HepG2 (cell line): ENCODE data around the gene PARS2.

ENCODE experiments used
- ATF5 ChIP-seq: sonication (generic); formaldehyde crosslinking; IDR thresholded peaks from 2 replicates; pipeline ENCODE4 v1.4.0; 2020; ENCODE audit warnings: mild to moderate bottlenecking, low read depth, missing genetic modification reagents
- CTCF ChIP-seq: sonication (generic); formaldehyde crosslinking; IDR thresholded peaks from 2 replicates; pipeline ENCODE4 v1.5.0; 2020; ENCODE audit warnings: mild to moderate bottlenecking, missing genetic modification reagents, moderate library complexity
- GPN1 ChIP-seq: sonication (generic); formaldehyde crosslinking; IDR thresholded peaks from 2 replicates; pipeline ENCODE4 v1.5.1; 2020; ENCODE audit warnings: missing genetic modification reagents, borderline replicate concordance
- PLRG1 ChIP-seq: fragments of 450-650 bp; conservative IDR thresholded peaks from 2 replicates; pipeline ENCODE4 v1.6.1; 2016
- RXRA ChIP-seq: sonication (generic); formaldehyde crosslinking; IDR thresholded peaks from 2 replicates; pipeline ENCODE4 v1.5.1; 2020; ENCODE audit warnings: missing genetic modification reagents
- SAFB2 ChIP-seq: sonication (generic); formaldehyde crosslinking; IDR thresholded peaks from 2 replicates; pipeline ENCODE4 v1.5.1; 2020; ENCODE audit warnings: missing genetic modification reagents, low read depth, mild to moderate bottlenecking, borderline replicate concordance
- SUZ12 ChIP-seq: fragments of 150-350 bp; IDR thresholded peaks from 2 replicates; pipeline ENCODE4 v1.6.1; 2014; ENCODE audit warnings: low read depth, low read length
- ZFP36 ChIP-seq: fragments of 150-350 bp; IDR thresholded peaks from 2 replicates; pipeline ENCODE4 v1.6.1; 2018; ENCODE audit warnings: borderline replicate concordance, low read length, low read depth; ENCODE audit not compliant: partially characterized antibody
- ZHX2 ChIP-seq, 2 experiments: sonication (generic) in 1 of 2; formaldehyde crosslinking in 1 of 2; IDR thresholded peaks; 2 replicates each; pipeline versions ENCODE4 v1.6.1 to v1.9.0; 2014 to 2022; ENCODE audit warnings: antibody characterized with exemption in 1 of 2, borderline replicate concordance in 1 of 2, inconsistent platforms in 1 of 2, low read depth in 1 of 2, missing genetic modification reagents in 1 of 2
- ZNF496 ChIP-seq: sonication (generic); formaldehyde crosslinking; IDR thresholded peaks from 2 replicates; pipeline ENCODE4 v1.8.1; 2023; ENCODE audit warnings: mild to moderate bottlenecking, moderate library complexity, missing genetic modification reagents; ENCODE audit not compliant: insufficient replicate concordance
- TF ChIP-seq, protein P1 (sequence below): sonication (generic); formaldehyde crosslinking; IDR thresholded peaks from 2 replicates; pipeline ENCODE4 v1.4.0; 2020; ENCODE audit warnings: missing genetic modification reagents

GRCh38 chr1:54714881-54715492, 49.3 kb downstream of the PARS2 start:
- TF ChIP-seq ATF5 (CRISPR knock-in tag) (no peak), GPN1 (no peak), ZNF496 (CRISPR knock-in tag) (no peak), ZHX2 (IDR thresholded peaks at IDR 0.05; ENCODE audit: low read depth) (no peak), ZHX2 (CRISPR knock-in tag; IDR thresholded peaks at IDR 0.05; ENCODE audit: borderline replicate concordance) (no peak), SAFB2 (CRISPR knock-in tag) (no peak), PLRG1 (no peak), SUZ12 (no peak), CTCF (no peak), ZFP36 (no peak), RXRA (no peak)
- TF ChIP-seq, protein P1, sequence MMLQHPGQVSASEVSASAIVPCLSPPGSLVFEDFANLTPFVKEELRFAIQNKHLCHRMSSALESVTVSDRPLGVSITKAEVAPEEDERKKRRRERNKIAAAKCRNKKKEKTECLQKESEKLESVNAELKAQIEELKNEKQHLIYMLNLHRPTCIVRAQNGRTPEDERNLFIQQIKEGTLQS (CRISPR knock-in tag): no peak
